A673 (cell line): ENCODE results near the gene TMEM132C.

Source experiments
- CTCF ChIP-seq: fragments of 300-800, 200-600 bp; sonication (generic); conservative IDR thresholded peaks from 2 replicates; pipeline ENCODE4 v1.5.1; 2017; ENCODE audit warnings: low read depth, mild to moderate bottlenecking, antibody characterized with exemption, low read length, moderate library complexity, mixed read lengths
- EZH2 ChIP-seq: fragments of 200-600 bp; sonication (generic); IDR thresholded peaks from 2 replicates; pipeline ENCODE4 v1.6.1; 2017; ENCODE audit warnings: borderline replicate concordance, low read depth, mild to moderate bottlenecking, mixed read lengths, antibody characterized with exemption, low read length; ENCODE audit not compliant: poor library complexity, severe bottlenecking

- TF ChIP-seq EZH2 (no peak), CTCF (no peak)
Observed at GRCh38 chr12:128445415-128446127, 178.6 kb downstream of the TMEM132C start.
